SK-N-MC (cell line): ENCODE results near the gene APOB.

Source experiments
- DNase-seq: peaks from one replicate; pipeline ENCODE4 v3.0.0-alpha.2; 2011; ENCODE audit warnings: low read depth, low spot score
- H3K27ac ChIP-seq: fragments of 200-600 bp; sonication (generic); 2 replicates; pipeline ENCODE4 v1.5.1; 2016; ENCODE audit warnings: mixed run types
- H3K36me3 ChIP-seq: fragments of 200-600 bp; sonication (generic); 2 replicates; pipeline ENCODE4 v1.6.1; 2017; ENCODE audit warnings: antibody characterized with exemption, low read length, mixed read lengths; ENCODE audit not compliant: insufficient read depth
- H3K4me3 ChIP-seq: fragments of 200-600 bp; sonication (generic); 2 replicates; pipeline ENCODE4 v1.5.1; 2016
- H3K9ac ChIP-seq: fragments of 200-600 bp; sonication (generic); 2 replicates; pipeline ENCODE4 v1.8.0; 2017; ENCODE audit warnings: mixed run types, mixed read lengths; ENCODE audit not compliant: insufficient read length
- H3K9me3 ChIP-seq: fragments of 200-600 bp; sonication (generic); 2 replicates; pipeline ENCODE4 v1.6.1; 2017; ENCODE audit warnings: low read depth, mild to moderate bottlenecking, antibody characterized with exemption, low read length, moderate library complexity, mixed read lengths
- EZH2 ChIP-seq: fragments of 200-600 bp; sonication (generic); IDR thresholded peaks from one replicate; pipeline ENCODE4 v1.6.1; 2017; ENCODE audit warnings: antibody characterized with exemption
- FOXP2 ChIP-seq: optimal IDR thresholded peaks from 2 replicates; pipeline ENCODE3; 2011; ENCODE audit warnings: mild to moderate bottlenecking, moderate library complexity; ENCODE audit not compliant: insufficient read depth; ENCODE audit errors: extremely low read length, control extremely low read depth
- POLR2AphosphoS5 ChIP-seq: IDR thresholded peaks from 2 replicates; pipeline ENCODE4 v1.6.1; 2012; ENCODE audit warnings: mild to moderate bottlenecking, low read depth, low read length, borderline replicate concordance

Gene APOB

DNA sequence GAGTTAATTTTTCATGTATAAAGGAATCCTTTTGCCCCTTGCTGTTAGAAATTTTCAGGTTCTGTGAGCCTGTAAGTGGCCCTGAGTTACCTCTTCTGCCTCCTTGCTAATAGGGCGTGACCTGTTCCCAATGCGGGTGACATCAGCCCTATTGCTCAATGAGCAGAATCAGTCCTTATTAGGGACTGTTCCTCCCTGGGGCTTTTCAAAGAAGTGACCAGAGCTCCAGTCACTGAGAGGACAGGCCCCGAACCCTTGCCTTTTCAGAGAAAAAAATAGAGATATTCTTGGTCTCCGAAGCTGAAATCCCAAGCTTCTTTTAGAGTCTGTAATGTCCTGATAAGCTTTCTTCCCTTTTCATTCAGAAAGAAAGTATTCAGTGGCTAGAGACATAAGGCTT is 8.2 kb upstream of the APOB start:
- no peak for TF ChIP-seq POLR2AphosphoS5
- no peak for TF ChIP-seq FOXP2
- no peak for TF ChIP-seq EZH2
- H3K27ac ChIP-seq, result no peak overlapping the region
- H3K4me3 ChIP-seq, result no peak overlapping the region
- no peaks in the 10 kb centered on the region for H3K36me3 ChIP-seq
- H3K9me3 ChIP-seq, result no peaks in the 10 kb centered on the region
- DNase-seq, result no peak
- no peak overlapping the region for H3K9ac ChIP-seq

DNA sequence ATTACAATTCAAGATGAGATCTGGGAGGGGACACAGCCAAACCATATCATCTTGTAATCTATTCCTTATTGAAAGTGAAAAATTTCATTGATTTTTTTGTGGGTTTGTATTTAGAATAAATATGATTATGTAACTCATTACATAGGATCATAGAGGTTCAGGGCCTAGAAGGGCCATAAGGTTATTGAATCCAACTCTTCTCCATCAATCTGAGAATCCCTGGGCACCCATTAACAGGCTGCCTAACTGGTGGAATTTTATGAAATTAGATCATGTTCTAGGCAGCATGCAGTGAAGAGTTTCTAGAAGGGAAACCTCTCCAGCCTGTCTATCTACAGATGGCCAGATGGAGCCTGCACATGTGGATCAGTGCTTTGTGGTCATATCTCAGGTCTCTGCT is 6.3 kb upstream of the APOB start:
- no peak overlapping the region for H3K9ac ChIP-seq
- H3K27ac ChIP-seq, result no peak overlapping the region
- TF ChIP-seq POLR2AphosphoS5 (no peak), EZH2 (no peak), FOXP2 (no peak)
- H3K4me3 ChIP-seq, result no peak overlapping the region
- DNase-seq, result no peak
- H3K36me3 ChIP-seq, result no peaks in the 10 kb centered on the region
- H3K9me3 ChIP-seq, result no peaks in the 10 kb centered on the region

DNA sequence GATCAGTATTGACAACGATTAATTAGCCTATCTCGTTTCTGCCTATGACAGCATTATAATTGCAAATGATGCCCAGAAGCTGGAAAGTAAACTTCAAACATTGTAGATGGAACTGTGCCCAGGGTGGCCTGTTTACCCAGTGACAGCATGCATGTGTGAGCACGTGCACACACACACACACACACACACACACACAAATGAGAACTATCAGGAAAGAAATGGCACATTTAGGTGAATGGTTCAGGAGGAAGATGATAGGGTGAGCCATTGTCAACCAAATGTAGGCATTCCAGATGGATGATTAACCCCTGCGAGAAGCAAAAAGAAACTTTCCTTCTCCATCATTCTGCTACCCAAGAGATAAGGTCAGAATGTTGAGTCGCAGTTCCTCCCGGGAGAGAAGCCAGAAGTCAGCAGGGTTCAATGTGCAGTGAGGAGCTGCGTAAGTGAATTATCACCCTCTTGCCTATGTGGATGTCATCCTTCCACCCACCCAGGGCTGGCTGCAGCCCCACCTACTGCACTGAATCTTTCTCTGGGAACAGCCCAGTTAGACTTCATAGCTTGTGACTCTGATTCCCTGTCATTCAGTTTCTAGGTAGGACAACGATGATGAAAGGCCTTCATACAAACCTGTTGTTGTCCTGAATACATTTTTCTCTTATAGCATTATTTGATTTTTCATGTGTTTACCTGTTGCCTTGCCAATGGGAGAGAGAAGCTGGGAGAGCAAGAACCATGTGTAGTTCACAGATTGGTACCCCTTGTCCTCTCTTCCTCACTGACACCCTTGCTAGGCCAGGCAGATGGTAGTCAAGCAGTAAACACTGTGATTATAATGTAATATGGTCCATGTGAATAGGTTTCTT is 3.5 kb upstream of the APOB start:
- H3K27ac ChIP-seq, result no peak overlapping the region
- H3K9ac ChIP-seq, result no peak overlapping the region
- TF ChIP-seq EZH2 (no peak), POLR2AphosphoS5 (no peak), FOXP2 (no peak)
- no peaks in the 10 kb centered on the region for H3K36me3 ChIP-seq
- no peaks in the 10 kb centered on the region for H3K9me3 ChIP-seq
- no peak for DNase-seq
- H3K4me3 ChIP-seq, result no peak overlapping the region

DNA sequence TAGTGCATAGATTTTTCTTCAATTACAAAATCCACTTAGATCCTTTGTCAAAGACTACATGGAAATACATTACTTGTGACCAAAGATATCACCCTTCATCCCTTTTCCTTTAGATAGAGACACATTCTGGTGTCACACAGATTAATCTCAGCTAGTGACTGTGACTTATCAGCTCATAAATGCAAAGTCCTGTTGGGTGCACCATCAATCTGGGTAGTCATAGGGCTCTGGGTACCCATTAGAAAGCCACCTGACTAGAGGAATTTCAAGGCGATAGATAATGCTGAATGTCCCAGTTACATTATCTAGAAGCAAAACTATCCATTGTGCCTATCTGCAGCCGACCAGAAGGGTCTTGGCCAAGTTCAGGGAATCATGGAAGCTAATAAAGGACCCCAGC is 2.6 kb upstream of the APOB start:
- Histone ChIP-seq H3K36me3 (no peaks in the 10 kb centered on the region), H3K9me3 (no peaks in the 10 kb centered on the region), H3K27ac (no peak overlapping the region), H3K9ac (no peak overlapping the region), H3K4me3 (no peak overlapping the region)
- no peak for DNase-seq
- TF ChIP-seq FOXP2 (no peak), EZH2 (no peak), POLR2AphosphoS5 (no peak)

DNA sequence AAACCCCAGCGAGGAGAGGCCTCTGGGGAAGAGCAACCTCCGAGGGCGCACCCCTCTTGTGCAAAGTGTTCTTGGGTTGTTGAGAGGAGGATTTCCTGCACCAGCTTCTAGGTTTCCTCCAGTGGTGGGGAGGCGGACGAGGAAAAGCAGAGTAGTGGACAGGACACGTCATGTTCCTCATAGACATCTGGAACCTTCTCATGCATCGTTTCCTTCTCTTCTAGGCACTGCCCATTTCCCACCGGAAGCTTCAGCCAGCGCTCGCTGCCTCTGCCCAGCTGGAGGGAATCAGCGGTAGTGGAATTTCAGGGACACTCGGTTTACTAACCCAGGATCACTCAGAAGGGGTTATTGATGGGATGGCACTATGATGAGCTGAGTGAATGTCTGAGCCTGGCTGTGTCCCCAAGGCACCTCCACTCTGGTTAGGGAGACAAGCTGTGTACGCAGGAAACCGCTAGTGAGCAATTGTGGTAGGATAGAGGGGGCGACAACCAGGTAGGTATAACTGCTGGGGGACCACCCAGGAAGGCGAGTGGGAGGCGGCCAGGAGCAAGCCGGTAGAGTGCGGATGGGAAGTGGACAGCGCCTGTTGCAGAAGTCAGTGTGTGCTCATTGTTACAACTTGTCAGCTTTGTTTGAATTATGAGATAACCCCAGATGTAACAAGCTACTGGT is 960 bp upstream of the APOB start:
- no peaks in the 10 kb centered on the region for H3K9me3 ChIP-seq
- no peak overlapping the region for H3K9ac ChIP-seq
- H3K27ac ChIP-seq, result no peak overlapping the region
- TF ChIP-seq POLR2AphosphoS5 (no peak), FOXP2 (no peak), EZH2 (no peak)
- no peak for DNase-seq
- no peaks in the 10 kb centered on the region for H3K36me3 ChIP-seq
- H3K4me3 ChIP-seq, result no peak overlapping the region

DNA sequence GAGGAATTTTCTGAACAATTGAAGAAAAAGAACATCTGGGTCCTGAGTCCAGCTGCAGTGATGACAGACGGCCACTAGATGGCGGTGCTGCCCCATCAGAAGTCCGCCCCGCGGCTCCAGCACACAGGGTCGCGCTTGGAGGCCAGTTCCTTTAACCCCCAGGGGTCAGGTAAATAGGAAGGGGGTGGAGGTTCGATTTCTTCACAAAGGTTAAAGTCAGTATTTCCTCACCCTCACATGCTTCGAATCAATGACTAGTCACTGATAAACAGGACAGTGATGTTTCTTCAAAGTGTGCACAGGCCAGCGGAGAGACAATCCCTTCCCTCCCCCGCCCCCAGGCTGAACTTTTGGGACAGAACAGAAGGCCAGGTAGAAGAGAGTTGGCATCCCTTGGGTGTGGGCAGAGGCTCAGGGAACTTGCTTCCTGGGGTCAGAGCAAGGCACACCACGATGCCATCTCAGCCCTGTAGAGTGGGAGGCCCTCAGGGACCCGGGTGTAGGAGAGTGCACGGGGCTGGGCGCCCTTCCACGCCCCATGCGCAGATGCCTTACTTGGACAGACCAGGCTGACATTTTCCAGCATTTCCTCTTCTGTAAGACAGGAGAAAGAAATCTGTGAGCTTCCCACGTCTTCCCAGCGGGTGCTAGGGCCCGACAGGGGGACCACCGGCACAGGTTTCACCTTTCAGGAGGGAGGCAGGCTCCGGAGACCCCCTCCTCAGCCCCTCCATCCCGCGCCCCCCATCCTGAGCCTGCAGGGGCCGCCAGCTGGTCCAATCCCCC is 722 bp downstream of the APOB start:
- DNase-seq, result no peak
- H3K27ac ChIP-seq, result no peak overlapping the region
- no peak overlapping the region for H3K4me3 ChIP-seq
- H3K9me3 ChIP-seq, result no peaks in the 10 kb centered on the region
- TF ChIP-seq POLR2AphosphoS5, result no peak
- no peak for TF ChIP-seq FOXP2
- no peak for TF ChIP-seq EZH2
- H3K9ac ChIP-seq, result no peak overlapping the region
- no peaks in the 10 kb centered on the region for H3K36me3 ChIP-seq

DNA sequence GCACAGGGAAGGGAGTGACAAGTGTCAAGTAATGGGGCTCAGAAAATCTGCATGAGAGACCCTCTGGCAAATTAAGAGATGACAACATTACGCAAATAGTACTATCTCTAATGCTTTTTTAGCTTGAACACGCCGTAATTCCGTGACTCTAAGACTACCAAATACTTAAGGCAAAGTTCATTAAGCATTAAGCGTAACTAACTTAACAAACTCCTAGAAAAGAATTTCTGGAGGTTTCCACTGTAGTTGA is 1.2 kb downstream of the APOB start:
- Histone ChIP-seq H3K9me3 (no peaks in the 10 kb centered on the region), H3K36me3 (no peaks in the 10 kb centered on the region), H3K27ac (no peak overlapping the region), H3K9ac (no peak overlapping the region), H3K4me3 (no peak overlapping the region)
- no peak for DNase-seq
- TF ChIP-seq FOXP2 (no peak), EZH2 (no peak), POLR2AphosphoS5 (no peak)
